GM21786 (cell line): Measurements from ENCODE around the gene TUBGCP6.
A peak's percentile ranks its signal among the peaks of the same experiment; 100 is the strongest.

Experiments
- ATAC-seq: cut with Tn5 transposase; IDR thresholded peaks from one replicate; pipeline ENCODE4 v1.9.1; 2021; ENCODE audit not compliant: unreplicated experiment

TUBGCP6 gene

GRCh38 chr22:50252082-50253045 lies 7.5 kb upstream of the TUBGCP6 start:
- no peak for ATAC-seq

DNA sequence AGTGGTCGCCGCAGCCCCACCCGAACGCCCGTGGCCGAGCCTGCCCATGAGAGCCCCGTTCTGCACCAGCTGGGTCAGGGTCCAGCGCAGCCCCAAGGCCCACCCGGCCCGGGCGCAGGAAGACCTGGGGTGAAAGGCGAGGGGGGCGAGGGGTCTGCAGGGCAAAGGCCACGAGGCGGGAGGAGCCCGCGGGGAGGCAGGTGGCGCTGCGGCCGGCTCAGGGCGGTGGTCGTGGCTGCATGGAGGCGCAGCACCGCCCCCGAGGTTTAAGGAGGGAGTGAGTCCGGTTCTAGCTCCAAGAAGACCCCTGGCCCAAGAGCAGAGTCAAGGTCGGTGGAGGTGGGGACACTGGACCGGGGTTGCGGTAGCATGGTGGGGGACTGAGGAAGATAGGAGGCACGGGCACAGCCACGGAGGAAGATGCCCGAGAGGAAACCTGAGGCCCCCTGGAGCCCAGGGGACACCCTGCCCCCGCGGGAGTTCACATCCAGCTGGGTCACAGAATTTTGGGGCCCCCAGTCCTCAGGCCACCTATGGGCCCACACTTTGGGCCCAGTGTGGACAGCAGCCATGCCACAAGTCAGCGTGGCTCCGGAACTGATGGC lies 6.8 kb upstream of the TUBGCP6 start:
- no peak for ATAC-seq

GRCh38 chr22:50250555-50251476 lies 6.0 kb upstream of the TUBGCP6 start, which contains the start of gene HDAC10:
TSS of gene HDAC10 (minus strand) at chr22:50251265. CDS start at chr22:50251032, 233 bp downstream.
- peak; percentile 48 for ATAC-seq

DNA sequence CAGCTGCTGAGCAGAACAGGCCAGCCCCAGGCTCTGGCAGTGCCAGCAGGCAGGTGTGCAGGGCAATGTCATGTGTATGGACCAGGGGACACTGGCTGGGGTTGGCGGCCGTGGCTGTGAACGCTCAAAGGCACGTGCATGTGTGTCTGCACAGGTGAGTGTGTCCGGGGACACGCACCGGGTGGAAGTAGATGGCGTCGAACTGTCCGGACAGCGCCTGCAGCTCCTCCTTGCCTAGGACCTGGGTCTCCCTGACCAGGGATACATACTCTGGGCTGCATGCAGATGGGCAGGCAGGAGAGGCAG lies 5.4 kb upstream of the TUBGCP6 start:
- no peak for ATAC-seq

DNA sequence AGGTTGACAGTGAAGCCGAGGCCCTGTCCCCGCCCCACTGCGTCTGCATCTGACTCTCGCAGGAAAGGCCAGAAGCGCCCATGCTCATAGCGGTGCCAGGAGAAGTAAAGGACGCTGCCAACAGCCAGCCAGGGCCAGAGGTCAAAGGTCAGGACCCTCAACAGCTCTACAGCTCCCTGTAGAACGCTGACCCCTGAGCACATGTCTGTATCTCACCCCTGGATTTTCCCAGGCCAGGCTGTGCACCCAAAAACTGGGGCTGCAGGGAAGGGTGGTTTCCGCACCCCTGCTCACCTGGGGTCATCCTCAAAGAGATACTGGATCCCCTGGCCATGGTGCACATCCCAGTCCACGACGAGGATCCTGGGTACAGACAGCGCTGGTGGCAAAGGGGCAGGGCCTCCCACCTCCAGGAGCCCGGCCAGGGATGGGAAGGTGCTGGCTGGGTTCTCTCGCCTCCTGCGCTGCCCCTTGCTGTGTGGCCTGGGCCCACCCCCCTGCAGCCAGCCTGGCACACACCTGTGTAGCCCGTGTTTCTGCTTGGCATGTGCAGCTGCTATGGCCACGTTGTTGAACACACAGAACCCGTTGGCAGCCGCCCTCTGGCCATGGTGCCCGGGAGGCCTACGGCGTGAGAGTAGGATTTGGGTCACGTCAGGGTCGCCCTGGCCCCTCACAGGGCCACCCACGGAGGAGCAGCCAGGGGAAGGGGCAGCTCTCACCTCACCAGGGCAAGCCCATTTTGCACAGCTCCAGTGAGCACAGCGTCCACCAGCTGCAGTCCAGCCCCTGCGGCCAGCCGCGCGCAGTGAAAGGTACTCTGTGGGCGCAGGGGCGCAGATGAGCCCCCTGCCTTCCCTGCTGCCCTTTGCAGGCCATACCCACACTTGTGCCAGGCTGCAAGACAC lies 4.8 kb upstream of the TUBGCP6 start:
- no peak for ATAC-seq

DNA sequence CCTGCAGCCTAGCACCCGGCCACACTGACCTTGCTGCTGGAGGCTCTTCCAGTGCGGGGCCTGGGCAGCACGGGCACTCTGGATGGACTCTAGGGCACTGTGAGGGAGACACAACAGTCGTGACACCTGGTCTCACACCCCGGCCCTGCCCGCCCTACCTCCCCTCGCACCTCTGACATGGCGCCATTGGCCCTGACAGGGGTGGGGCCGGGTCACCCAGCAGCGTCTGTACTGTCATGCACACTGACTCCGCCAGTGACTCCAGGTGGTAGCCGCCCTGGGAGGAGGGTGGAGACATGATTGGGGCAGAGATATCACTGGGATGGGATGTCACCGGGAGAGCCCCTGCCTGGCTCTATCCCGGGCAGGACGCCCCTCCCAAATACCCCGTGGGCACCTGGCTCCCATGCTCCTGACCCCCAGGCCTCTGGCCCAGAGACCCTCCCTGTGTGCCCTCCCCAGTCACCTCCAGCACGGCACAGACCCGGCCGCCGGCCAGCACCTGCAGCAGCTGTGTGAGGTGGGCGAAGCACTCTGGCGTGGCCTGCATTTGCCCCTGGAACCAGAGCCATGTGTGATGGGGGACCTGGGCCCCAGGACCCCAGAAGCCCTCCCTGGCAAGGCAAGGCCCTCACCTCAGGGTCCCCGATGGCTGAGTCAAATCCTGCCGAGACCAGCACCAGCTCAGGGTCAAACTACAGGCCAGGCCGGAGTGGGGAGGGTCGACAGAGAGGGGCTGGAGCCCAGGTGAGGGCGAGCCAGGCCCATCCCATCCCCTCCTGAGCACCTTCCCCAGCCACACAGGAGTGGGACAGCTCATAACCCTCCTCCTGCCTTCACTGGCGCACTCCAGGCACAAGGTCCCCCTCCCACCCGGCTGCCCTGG lies 3.6 kb upstream of the TUBGCP6 start:
- ATAC-seq, result no peak

DNA sequence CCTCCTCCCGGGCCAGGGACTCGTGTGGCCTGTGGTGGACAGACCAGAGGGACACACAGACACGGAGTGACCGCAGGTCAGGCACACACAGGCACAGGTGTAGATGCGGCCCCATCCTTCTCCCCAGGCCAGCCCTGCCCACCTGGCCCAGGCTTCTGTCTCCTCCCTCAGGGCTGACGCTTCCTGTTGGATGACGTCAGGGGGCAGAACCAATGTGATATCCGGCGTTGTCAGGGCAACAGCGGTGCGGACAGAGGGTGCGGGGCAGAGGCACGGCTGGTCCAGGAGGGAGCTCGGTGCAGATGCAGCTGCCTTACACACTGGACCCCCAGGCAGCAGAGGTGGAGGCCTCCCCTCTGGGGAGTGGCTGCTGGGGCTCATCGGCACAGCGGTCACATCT lies 2.9 kb upstream of the TUBGCP6 start:
- ATAC-seq, result no peak

DNA sequence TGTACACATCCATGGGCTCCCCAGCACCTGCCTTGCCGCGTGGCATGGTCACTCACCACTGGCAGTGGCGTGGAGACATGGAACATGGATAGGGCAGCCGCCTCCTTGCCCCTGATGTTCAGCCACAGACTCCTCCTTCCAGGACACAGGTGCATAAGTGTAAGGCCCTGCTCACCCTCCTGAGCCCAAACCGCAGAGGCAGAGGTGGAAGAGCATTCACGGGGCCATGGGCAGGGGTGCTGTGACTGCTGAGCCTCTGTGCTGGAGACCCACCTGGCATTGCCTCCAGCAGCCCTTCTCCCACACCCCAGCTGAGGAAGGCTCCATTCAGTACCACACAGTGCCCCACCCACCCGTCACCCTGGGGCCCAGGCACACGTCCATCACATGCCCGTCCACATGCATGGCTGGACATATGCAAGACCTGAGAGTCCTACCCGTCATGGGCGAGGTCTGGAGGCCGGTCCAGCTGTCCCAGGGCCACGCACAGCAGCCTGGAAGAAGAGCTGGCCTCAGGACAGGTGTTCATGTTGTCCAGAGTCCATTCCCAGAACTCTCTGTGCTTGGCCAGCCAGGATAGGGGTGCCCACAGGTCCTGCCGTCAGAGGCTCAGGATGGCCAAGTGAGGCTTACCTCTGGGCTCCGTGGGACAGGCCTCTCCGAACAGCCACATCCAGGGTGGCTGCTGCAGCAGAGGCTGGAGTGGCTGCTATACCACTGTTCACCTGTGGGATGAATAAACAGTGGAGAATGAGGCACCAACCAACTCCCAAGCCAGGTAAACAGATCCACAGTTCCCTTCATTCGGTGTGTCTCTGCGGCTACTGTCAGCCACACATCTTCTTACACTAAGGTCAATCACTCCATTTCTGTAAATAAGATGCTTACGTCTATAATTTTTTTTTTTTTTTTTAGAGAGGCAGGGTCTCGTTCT lies 1.7 kb upstream of the TUBGCP6 start:
- ATAC-seq, result no peak

GRCh38 chr22:50245214-50246072 lies 620 bp upstream of the TUBGCP6 start:
- ATAC-seq, result no peak

GRCh38 chr22:50243685-50244419 lies 971 bp downstream of the TUBGCP6 start:
- no peak for ATAC-seq

- no peak for ATAC-seq
Measured at GRCh38 chr22:50242406-50242949, 2.3 kb downstream of the TUBGCP6 start.

- ATAC-seq, result no peak
Measured at GRCh38 chr22:50238755-50239154, 6.1 kb downstream of the TUBGCP6 start.

DNA sequence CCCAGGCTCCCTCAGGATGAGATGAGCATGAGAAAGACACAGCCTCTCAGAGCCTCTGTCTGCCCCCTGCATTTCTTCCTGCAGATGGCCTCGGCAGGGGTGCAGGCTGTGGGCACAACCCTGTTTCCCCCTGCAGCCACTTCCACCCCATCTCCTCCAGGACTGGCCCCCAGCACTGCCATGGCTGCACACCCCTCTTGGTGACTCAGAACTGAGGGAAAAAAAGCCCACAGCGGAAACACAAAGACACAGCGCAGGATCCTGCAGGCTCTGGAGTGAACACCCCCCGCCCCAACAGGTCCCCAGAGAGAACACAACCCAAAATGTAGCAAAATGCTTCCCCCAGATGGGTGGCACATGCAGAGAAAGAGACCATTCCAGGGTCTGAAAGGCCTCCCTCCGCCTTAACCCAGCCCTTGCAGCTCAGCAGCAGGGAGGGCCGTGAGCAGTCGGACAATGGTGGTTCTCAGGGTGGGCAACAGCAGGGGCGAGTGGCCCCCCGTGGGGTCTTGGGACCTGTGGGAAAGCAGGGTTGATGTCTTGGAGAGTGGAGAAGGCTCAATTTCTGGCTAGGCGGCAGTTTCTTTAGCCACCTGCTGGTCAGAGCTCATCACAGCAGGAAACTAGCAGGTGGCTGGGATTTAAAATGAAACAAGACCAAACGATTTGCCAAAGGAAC lies 8.0 kb downstream of the TUBGCP6 start:
- ATAC-seq, result no peak

GRCh38 chr22:50233223-50233622 lies 11.6 kb downstream of the TUBGCP6 start:
- ATAC-seq, result no peak

- ATAC-seq, result no peak
Measured at GRCh38 chr22:50232481-50233151, 12.2 kb downstream of the TUBGCP6 start.
